GM19468 (cell line): ENCODE data around the gene ZNF189.

Experiments
- ATAC-seq: cut with Tn5 transposase; IDR thresholded peaks from one replicate; pipeline ENCODE4 v1.9.1; 2021; ENCODE audit warnings: mild to moderate bottlenecking, moderate library complexity, moderate number of reproducible peaks; ENCODE audit not compliant: unreplicated experiment; ENCODE audit errors: extremely low read depth

The ZNF189 gene

DNA sequence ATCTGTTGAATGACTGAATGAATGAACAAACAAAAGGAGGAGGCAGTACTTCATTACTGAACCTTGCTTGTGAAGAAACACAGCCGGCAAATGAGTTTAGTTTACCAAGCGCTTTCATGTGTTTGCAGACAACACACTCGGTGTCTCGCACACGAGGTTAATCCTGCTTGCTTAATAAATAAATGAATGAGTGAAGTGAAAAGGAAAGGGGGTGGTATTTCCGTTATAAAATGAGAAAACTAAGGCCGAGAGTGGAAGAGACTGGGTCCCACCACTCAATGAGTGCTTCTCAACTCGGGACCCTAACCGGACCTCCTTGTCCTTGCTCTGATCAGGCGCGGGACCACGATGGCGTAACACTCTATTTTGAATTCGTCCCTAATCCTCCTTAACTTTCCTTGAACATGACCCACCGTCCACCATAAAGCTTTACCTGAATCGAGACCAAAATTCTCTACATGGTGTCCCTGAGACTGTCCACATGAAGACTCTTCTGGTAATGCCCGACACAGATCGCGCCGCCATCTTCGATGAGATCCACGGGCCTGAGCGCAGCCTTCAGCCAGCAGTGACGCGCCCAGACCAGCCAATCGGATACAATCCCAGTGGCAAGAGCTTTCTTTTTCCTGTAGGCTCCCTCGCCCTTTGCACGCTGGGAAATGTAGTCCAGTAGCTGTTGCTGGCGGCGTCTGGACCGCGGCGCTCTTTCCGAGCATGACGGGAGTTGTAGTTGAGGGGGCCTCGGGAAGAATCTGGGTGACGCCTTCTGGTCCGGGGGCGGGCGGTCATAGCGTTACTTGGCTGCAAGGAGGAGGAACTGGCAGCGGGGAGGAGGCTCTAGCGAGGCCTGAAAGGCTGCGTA lies at the start of gene ZNF189, which contains the start of gene MRPL50:
TSS of gene ZNF189 (plus strand) at position 784 of the 862 bp plus-strand sequence. CDS start 306 bp downstream, outside the sequence.
TSS of gene MRPL50 (minus strand) at position 551 of the 862 bp plus-strand sequence. CDS start at position 525, 26 bp downstream.
- ATAC-seq = peak; percentile 99

DNA sequence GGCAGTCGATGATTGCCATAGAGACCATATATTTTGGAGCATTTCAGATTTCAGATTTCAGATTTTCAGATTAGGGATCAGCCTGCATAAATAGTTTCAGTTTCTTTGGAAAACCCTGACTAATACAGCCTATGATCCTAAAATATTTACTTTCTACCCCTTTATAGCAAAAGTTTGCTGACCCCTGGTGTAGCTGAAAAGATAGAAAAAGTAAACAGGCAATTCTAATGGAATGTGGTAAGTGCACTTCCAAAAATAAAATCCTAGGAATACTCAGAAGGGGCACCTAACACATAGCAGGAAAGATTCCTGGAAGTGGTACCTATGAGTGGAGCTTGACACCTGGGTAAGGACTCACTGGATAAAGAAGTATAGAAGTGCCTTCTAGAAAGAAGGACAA lies 48.4 kb upstream of the ZNF189 start:
- ATAC-seq = no peak

DNA sequence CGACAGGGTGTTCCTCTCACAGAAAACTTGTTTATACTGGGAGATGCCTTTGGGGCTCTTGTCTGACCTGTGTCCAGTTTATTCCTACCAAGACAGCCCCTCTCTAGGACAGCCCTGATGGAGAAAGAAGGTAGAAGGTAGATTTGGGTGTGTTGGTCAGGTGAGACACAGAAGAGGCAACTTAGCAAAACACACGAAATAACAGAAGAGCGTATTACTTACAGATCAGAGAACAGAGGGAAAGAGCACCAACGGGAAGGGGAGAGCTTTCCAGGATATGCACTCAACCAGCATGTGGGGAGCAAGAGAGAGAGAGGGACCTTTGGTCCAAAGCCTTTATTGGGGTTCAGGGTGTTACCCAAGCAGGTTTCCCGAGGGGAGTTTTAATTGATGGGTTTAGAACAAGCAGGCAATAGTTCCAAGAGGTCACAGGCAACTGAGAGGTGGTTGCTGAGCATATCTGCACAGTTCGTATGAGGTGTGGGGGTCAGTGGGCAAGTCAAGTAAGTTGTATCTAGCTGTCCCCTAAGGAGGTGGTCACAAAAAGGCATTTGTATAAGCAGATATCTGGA lies 45.7 kb upstream of the ZNF189 start:
- ATAC-seq = no peak

DNA sequence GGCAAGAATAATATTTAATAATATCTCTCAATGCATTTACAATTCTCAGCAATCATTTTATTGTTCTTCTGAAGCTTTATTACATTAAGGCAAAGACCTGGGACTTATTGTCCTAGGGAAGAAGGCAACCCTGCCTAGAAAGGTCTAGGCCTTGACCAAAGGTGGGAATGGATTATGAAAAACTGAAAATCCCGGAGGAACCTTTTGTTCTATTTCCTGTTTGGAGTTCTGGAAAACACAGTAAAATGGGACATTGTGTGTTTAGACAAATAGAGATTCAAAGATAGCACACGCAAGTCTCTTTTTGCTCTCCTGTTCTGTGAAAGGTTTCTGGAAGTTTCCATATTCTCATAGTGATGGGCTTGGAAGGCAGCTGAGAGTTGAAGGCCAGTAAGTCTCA lies 45.0 kb upstream of the ZNF189 start:
- ATAC-seq = no peak

DNA sequence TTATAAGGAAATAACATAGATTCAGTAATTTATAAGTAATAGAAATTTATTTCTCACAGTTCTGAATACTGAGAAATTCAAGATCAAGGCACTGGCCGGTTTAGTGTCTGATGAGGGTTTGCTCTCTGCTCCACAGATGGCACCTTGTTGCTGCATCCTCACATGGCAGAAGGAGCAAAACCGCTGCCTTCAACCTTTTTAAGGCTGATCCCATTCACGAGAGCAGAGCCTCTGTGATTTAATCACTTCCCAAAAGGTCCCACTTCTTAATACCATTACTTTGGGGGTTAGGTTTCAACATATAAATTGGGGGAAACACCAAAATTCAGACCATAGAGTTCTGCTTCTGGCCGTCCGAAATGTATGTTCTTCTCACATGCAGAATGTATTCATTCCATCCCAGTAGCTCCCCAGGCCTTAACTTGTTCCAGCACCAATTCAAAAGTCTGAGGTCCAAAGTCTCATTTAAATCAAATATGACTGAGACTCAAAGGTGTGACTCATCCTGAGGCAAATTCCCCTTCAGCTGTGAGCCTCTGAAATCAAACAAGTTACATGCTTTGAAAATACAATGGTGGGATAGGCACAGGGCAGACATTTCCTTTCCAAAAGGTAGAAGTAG lies 44.4 kb upstream of the ZNF189 start:
- ATAC-seq = no peak

DNA sequence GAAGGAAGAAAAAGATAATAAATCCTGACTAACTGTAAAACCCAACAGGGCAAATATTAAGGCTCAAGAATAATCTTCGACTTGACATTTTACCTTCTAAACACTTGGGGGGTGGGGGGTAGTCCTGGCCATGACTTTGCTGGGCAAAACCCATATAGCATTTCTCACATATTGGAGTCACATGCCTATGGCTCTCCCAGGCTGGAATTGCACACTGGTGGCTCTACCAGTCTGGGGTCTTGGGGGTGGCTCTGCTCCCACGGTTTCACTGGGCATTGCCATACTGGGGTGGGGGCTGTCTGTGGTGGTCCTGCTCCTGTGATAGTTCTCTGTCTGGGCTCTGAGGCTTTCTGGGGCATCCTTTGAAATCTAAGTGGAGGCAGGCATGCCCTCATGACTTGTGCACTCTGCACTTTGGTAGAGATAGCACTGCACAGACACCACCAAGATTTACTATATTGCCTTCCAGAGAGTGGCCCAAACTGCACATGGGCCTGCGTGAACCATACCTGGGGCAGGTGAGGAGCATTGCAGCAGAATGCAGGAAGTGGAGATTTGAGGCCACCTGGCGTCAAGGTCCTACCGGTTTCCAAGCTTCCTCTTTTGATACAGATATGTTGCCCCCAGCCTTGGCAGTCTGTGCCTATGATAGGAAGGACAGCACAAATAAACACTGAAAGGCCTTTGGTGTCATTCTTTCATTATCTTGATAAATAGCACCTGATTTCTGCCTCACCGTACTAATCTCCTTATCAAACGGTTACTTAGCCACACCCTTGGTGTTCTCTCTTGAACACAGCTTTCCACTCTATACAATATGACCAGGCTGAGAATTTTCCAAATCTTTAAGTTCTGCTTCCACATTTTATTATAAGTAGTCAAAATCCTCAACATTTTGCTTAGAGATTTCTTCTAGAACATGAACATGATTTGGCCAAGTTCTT lies 43.6 kb upstream of the ZNF189 start:
- no peak for ATAC-seq

DNA sequence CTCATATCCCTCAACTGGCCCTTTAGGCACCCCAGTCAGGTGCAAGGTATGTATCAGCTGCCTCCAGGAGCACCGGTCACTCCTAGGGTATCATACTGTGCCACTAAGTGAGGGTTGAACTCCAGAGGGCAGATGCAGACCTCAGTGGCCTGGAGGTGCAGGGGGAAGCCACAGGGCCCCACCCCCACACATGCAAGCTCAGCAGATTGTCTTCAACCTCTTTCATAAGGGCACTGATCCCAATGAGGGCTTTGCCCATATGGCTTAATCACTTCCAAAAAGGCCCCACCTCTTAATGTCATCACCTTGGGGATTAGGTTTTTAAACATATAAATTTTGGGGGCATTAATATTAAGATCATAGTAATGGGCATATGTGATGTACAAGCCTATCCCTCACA lies 42.0 kb upstream of the ZNF189 start:
- ATAC-seq = no peak

DNA sequence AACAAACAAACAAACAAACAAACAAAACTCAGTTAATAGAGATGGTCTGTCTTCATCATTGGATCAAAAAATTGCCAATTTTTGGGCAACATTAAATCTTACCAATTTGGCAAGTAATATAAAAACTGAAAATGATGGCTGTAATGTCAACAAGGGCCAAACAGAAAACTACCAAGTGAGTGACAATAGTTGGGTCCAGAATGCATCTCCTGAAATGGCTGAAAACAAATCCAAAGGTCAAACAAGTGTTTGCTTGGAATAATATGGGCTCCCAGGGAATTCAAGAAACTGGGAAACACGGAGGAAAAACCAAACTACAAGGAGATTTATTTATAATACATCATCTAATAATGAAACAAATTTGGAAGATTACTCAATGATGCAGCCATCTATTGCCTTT lies 39.0 kb upstream of the ZNF189 start:
- ATAC-seq = no peak

DNA sequence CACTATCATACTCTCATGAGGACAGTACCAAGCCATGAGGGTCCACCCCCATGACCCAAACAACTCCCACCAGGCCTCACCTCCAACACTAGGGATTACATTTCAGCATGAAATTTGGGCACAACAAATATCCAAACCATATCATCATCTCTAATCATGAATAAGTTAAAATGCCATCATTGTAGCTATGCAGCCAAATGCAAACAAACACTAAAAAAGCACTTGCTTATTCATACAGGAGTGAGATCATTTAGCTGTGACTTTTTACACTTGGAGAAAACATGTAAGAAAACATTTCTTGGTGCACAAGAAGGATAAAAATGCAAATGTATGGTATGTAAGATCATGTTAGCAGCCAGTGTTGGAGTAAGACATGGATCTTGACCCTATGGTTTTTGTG lies 38.0 kb upstream of the ZNF189 start:
- no peak for ATAC-seq

DNA sequence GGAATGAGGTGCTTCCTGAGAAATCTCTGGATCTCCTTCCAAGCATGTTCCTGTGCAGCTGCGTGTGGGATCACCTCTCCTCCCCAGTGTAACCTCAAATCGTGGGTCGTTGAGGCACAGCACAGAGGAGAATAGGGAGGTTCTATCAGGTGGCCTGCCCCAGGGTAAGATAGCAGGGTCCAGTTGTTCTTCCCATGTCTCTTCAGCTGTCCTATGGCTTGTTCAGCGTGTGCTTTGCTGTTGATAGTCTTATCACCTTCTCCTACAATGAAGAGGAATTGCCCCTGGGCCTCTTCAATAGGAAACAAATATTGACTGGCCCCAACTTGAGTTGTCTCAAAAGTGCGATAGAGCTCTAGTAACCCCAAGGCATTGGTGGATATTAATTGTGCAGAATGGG lies 36.2 kb upstream of the ZNF189 start:
- ATAC-seq = no peak

DNA sequence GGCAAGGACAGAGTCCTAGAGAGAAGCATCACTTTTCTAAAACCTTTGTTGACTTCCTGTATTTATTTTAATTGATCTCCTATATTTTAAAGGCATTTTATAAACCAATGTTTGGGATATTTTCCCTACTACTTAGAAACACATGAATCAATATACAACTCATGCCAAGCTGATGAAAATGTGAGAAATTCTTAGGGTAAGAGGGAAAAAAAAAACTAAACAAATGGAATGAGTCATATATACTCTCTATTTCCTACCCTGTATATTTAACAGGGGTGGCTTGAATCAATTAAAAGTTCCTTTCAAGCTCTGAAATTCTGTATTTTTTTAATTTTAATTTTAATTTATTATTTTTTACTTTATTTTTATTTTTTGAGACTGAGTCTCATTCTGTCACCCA lies 33.5 kb upstream of the ZNF189 start:
- no peak for ATAC-seq

DNA sequence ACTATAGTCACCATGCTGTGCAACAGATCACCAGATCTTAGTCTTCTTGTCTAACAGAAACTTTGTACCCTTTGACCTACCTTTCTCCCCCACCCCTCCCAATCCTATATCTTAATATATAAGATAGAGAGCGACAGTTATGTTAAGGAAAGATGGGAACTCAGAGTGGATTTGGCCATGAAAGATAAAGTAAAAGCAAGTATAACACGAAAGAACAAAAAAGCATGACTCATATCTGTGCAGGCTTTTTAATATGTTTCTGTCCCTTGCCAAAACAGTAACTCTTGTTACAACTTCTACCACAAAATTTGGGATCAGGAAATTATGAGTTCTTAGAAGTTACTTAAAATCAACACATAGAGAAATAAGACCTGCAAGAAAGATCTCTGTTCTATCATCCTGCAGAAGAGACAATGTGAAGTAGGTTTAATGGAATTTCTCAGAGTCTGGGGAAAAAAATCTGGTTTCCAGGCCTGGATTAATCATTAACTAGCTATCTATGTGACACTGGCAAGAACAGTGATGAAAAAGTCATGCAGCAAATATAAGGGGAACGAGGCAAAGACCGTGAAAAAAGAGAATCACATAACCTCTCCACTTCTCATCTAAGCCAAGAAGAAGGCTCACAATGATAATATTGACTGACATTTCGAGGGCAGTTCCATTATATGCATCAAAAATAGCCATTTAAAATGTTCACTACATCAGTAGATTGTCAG lies 32.5 kb upstream of the ZNF189 start:
- no peak for ATAC-seq

DNA sequence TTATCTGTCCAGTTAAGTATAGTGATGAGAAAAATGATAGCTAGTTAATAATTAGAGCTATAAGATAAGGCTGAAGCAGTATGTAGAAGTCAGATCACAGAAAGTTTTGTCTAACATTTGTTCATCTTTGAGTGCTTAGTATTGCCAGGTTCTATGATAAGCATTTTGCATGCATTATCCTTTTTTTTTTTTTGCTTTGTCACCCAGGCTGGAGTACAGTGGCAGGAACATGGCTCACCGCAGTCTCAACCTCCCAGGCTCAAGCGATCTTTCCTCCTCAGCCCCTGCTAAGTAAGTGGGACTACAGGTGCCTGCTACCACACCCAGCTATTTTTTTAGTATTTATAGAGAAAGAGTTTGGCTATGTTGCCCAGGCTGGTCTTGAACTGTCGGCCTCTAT lies 31.3 kb upstream of the ZNF189 start:
- ATAC-seq = no peak

DNA sequence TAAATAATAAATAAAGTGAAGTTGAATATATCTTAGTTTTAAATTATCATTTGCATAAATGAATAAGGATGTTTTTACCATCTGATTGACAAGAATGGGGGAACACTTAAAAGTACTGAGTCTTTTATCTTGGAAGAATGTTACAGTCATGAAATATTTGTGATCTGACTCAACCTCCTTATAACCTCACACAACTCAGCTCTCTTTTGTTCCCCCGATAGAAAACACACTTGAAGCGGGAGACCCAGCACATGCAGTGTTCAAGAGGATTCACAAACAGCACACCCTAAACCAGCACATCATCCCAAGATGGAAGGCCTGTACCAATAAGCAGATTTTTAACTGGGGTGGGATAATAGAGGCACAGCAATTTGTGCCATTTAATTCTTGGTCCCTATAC lies 29.4 kb upstream of the ZNF189 start:
- ATAC-seq = no peak

DNA sequence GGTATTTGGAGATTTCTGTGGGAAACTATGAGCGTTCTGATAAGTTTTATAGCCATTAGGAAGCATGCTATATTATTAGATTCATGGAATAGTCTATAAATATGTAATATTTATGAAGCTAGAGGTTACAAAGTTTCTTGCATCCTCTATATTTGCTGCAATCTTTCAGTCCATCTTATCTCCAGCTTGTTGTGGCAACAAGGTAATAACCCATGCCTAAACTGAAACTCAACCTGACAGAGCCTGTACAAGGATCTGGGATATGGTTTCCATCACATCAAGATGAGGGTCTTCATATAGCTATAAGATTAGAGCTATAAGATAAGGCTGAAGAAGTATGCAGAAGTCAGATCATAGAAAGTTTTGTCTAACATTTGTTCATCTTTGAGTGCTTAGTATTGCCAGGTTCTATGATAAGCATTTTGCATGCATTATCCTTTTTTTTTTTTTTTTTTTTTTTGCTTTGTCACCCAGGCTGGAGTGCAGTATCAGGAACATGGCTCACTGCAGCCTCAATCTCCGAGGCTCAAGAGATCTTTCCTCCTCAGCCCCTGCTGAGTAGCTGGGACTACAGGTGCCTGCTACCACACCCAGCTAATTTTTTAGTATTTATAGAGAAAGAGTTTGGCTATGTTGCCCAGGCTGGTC lies 28.6 kb upstream of the ZNF189 start:
- ATAC-seq = no peak

DNA sequence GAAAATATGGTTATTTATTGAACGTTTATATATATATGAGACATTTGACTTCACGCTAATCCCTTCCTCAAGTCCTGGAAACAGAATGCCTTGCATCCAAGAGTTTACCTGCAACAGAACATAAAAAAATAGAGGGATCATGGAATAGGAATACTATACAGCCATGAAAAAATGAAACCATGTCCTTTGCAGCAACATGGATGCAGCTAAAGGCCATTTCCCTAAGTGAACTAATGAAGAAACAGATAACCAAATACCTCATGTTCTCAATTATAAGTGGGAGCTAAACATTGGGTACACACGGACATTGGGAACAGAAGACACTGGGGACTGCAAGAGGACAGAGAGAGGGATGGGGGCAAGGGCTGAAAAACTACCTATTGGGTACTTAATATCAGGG lies 26.8 kb upstream of the ZNF189 start:
- ATAC-seq = no peak

DNA sequence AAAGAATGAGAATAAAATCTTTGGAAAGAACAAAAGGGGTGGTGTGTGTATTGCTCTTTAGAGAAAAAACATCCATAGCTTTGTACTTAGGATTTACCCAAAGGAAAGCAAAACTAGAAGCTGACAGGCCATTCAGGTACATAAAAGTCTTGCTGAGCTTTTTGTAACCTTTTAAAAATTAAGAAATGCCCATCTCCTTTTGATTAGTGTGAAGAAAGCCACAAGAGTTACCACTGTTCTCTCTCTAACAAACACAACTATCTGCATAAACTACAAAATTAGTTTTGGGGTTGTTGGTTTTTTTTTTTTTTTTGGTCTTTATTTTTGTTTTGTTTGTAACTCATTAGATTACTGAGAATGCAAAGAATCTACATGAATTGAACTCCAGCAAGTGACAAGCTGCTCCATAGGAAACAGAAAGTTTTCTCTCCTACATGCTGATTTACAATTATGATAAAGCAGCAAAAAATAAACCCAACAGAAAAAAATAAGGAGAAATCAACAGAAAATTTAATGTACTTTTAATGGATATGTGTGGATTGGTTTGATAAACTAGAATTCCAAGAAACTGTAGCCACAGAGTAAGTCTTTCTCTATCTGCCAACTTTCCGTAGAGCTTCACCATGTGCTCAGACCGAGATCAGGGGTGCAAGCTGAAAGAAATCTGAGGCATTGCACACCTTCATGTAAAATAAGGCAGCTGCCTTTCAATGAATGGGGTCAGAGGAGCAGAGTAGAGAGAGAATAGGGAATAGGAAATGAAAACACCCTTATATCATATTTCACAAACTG lies 26.1 kb upstream of the ZNF189 start:
- ATAC-seq = no peak

DNA sequence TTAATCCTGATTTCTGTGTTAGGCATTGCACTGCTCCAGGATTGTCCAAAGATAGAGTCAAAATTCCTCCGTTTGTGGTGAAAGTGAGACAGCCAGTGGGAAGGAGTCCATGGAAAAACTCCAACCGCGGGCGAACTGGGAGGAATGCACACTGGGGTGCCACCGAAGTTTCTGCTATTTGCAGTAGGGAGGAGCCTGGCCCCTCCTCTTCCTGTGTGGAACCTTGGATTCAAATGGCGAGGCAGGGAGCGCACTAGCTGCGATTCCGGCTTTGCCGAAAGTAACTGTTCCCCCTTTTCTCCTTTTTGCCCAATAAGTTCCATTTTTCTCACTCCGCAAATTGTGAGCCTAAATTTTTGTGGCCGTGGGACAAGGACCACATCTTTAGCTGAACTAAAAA lies 23.1 kb upstream of the ZNF189 start:
- no peak for ATAC-seq
